CD8-positive, alpha-beta memory T cell (primary cell): ENCODE data around the gene NTM. TPM values are rescaled to one million over a fixed set of nuclear protein-coding genes. Genes with fewer than 3 reads are reported as not detected.

Experiments
- CTCF ChIA-PET: fragments of 350-600 bp; sonication (Branson Sonifier 250); formaldehyde crosslinking; loops from one replicate; lab custom pipeline; 2021; ENCODE audit warnings: antibody characterized with exemption; lab: Charles Lee
- POLR2A ChIA-PET: fragments of 350-600 bp; sonication (Branson Sonifier 250); formaldehyde crosslinking; loops from one replicate; lab custom pipeline; 2021; ENCODE audit warnings: antibody characterized with exemption; lab: Charles Lee
- DNase-seq, 5 donors: peaks; one replicate each; pipeline versions ENCODE4 v3.0.0 to v3.0.0-alpha.2; 2020 to 2022; ENCODE audit warnings: mixed read lengths in 1 of 5
- H3K27ac ChIP-seq: one replicate; pipeline ENCODE4 v1.7.0; 2013; ENCODE audit warnings: low read depth, mild to moderate bottlenecking, low read length, moderate library complexity
- H3K27me3 ChIP-seq: 2 replicates; pipeline ENCODE4 v1.7.0; 2013; ENCODE audit warnings: low read length, mild to moderate bottlenecking; ENCODE audit not compliant: insufficient read depth, poor library complexity, severe bottlenecking
- H3K36me3 ChIP-seq: 2 replicates; pipeline ENCODE4 v1.7.0; 2013; ENCODE audit warnings: mild to moderate bottlenecking, low read length, moderate library complexity; ENCODE audit not compliant: insufficient read depth
- H3K4me1 ChIP-seq: 2 replicates; pipeline ENCODE4 v1.7.0; 2013; ENCODE audit warnings: mild to moderate bottlenecking, low read length, moderate library complexity; ENCODE audit not compliant: insufficient read depth
- H3K4me3 ChIP-seq: 2 replicates; pipeline ENCODE4 v1.7.0; 2013; ENCODE audit warnings: mild to moderate bottlenecking, low read length
- H3K9me3 ChIP-seq: 2 replicates; pipeline ENCODE4 v1.7.0; 2013; ENCODE audit warnings: mild to moderate bottlenecking, low read length
- H3K27ac Mint-ChIP-seq, 8 donors: one replicate each; pipeline ENCODE4 v1.8.0; 2020 to 2021; ENCODE audit warnings: mixed read lengths in 8 of 8, mild to moderate bottlenecking in 6 of 8, inconsistent platforms in 3 of 8, moderate library complexity in 3 of 8
- H3K27me3 Mint-ChIP-seq, 2 donors: one replicate each; pipeline ENCODE4 v1.8.0; 2020 to 2021; ENCODE audit warnings: mixed read lengths in 2 of 2, mild to moderate bottlenecking in 1 of 2, moderate library complexity in 1 of 2
- H3K36me3 Mint-ChIP-seq, 3 donors: one replicate each; pipeline ENCODE4 v1.8.0; 2020 to 2021; ENCODE audit warnings: mixed read lengths in 3 of 3, inconsistent platforms in 1 of 3, mild to moderate bottlenecking in 1 of 3
- H3K4me1 Mint-ChIP-seq, 3 donors: one replicate each; pipeline ENCODE4 v1.8.0; 2020 to 2021; ENCODE audit warnings: mixed read lengths in 3 of 3, inconsistent platforms in 1 of 3, mild to moderate bottlenecking in 1 of 3
- H3K4me3 Mint-ChIP-seq, 7 donors: one replicate each; pipeline ENCODE4 v1.8.0; 2020 to 2021; ENCODE audit warnings: mixed read lengths in 7 of 7, mild to moderate bottlenecking in 6 of 7, moderate library complexity in 4 of 7, inconsistent platforms in 2 of 7
- H3K9me3 Mint-ChIP-seq, 5 donors: one replicate each; pipeline ENCODE4 v1.8.0; 2020 to 2022; ENCODE audit warnings: mixed read lengths in 5 of 5, mild to moderate bottlenecking in 3 of 5, moderate library complexity in 2 of 5, inconsistent platforms in 1 of 5
- polyA plus RNA-seq: library from polyadenylated mRNA; unstranded; fragments of 300-500 nt; fragmentation: Illumina TruSeq; gene quantifications from one replicate; pipeline ENCODE4 v1.2.3, GENCODE V29; 2021
- total RNA-seq, 2 experiments: library from RNA; stranded (reverse); gene quantifications; one replicate each; pipeline ENCODE4 v1.2.3, GENCODE V29; 2021

Gene NTM
- total and polyA plus RNA-seq, 3 experiments from 2014 or later, result not detected

- ChIA-PET CTCF (no interaction called here), POLR2A (no interaction called here)
- H3K36me3 Mint-ChIP-seq, result no peaks in the 10 kb centered on the region
- H3K4me1 Mint-ChIP-seq, result no peaks in the 10 kb centered on the region
- no peaks in the 10 kb centered on the region for H3K27me3 Mint-ChIP-seq
- Histone ChIP-seq H3K4me3 (no peak overlapping the region), H3K4me1 (no peaks in the 10 kb centered on the region), H3K27me3 (no peaks in the 10 kb centered on the region), H3K36me3 (no peaks in the 10 kb centered on the region), H3K9me3 (no peaks in the 10 kb centered on the region), H3K27ac (no peak overlapping the region)
- DNase-seq, result no peak
- H3K9me3 Mint-ChIP-seq, result peaks cover 0 to 17% (median 0%) of the 10 kb centered on the region in 5 donors
- H3K4me3 Mint-ChIP-seq, result no peak overlapping the region
- H3K27ac Mint-ChIP-seq, result no peak overlapping the region
These were observed 798.0 kb downstream of the NTM start for GRCh38 chr11:132168344-132168981.

- H3K9me3 Mint-ChIP-seq, result peaks cover 0 to 21% (median 3%) of the 10 kb centered on the region in 5 donors
- ChIA-PET POLR2A (no interaction called here), CTCF (no interaction called here)
- H3K27me3 Mint-ChIP-seq, result peaks cover 0 to 3% of the 10 kb centered on the region in 2 donors
- no peak overlapping the region for H3K27ac ChIP-seq
- no peaks in the 10 kb centered on the region for H3K4me1 ChIP-seq
- DNase-seq, result no peak
- no peaks in the 10 kb centered on the region for H3K36me3 ChIP-seq
- no peak overlapping the region for H3K27ac Mint-ChIP-seq
- no peaks in the 10 kb centered on the region for H3K36me3 Mint-ChIP-seq
- no peaks in the 10 kb centered on the region for H3K27me3 ChIP-seq
- H3K4me1 Mint-ChIP-seq, result no peaks in the 10 kb centered on the region
- no peak overlapping the region for H3K4me3 ChIP-seq
- no peak overlapping the region for H3K4me3 Mint-ChIP-seq
- no peaks in the 10 kb centered on the region for H3K9me3 ChIP-seq
These were observed 800.6 kb downstream of the NTM start for GRCh38 chr11:132171031-132171430.

GRCh38 chr11:132174362-132175255, 804.2 kb downstream of the NTM start:
- no peak for DNase-seq
- H3K27ac ChIP-seq, result no peak overlapping the region
- H3K36me3 ChIP-seq, result no peaks in the 10 kb centered on the region
- Mint-ChIP-seq H3K4me1 (no peaks in the 10 kb centered on the region), H3K27me3 (peaks cover 0 to 3% of the 10 kb centered on the region in 2 donors), H3K27ac (no peak overlapping the region), H3K36me3 (no peaks in the 10 kb centered on the region), H3K4me3 (no peak overlapping the region), H3K9me3 (peaks cover 0 to 11% (median 2%) of the 10 kb centered on the region in 5 donors)
- ChIA-PET POLR2A (no interaction called here), CTCF (no interaction called here)
- no peaks in the 10 kb centered on the region for H3K9me3 ChIP-seq
- no peak overlapping the region for H3K4me3 ChIP-seq
- no peaks in the 10 kb centered on the region for H3K4me1 ChIP-seq
- no peaks in the 10 kb centered on the region for H3K27me3 ChIP-seq

GRCh38 chr11:132177106-132177505, 806.7 kb downstream of the NTM start:
- no peaks in the 10 kb centered on the region for H3K4me1 Mint-ChIP-seq
- H3K36me3 Mint-ChIP-seq, result no peaks in the 10 kb centered on the region
- no peak for DNase-seq
- peaks cover 0 to 3% of the 10 kb centered on the region in 2 donors for H3K27me3 Mint-ChIP-seq
- H3K27ac ChIP-seq, result no peak overlapping the region
- CTCF ChIA-PET, result no interaction called here
- H3K9me3 Mint-ChIP-seq, result peaks cover 0 to 9% (median 2%) of the 10 kb centered on the region in 5 donors
- H3K4me1 ChIP-seq, result no peaks in the 10 kb centered on the region
- no peaks in the 10 kb centered on the region for H3K27me3 ChIP-seq
- H3K27ac Mint-ChIP-seq, result no peak overlapping the region
- H3K4me3 Mint-ChIP-seq, result no peak overlapping the region
- no peaks in the 10 kb centered on the region for H3K36me3 ChIP-seq
- POLR2A ChIA-PET, result no interaction called here
- no peaks in the 10 kb centered on the region for H3K9me3 ChIP-seq
- H3K4me3 ChIP-seq, result no peak overlapping the region

- Histone ChIP-seq H3K4me3 (no peak overlapping the region), H3K4me1 (no peaks in the 10 kb centered on the region), H3K27me3 (no peaks in the 10 kb centered on the region), H3K9me3 (no peaks in the 10 kb centered on the region), H3K27ac (no peak overlapping the region), H3K36me3 (no peaks in the 10 kb centered on the region)
- Mint-ChIP-seq H3K4me1 (no peaks in the 10 kb centered on the region), H3K9me3 (peaks cover 0 to 11% (median 2%) of the 10 kb centered on the region in 5 donors), H3K36me3 (no peaks in the 10 kb centered on the region), H3K27ac (no peak overlapping the region), H3K27me3 (no peaks in the 10 kb centered on the region), H3K4me3 (no peak overlapping the region)
- ChIA-PET POLR2A (no interaction called here), CTCF (no interaction called here)
- DNase-seq, result no peak
These were observed 813.7 kb downstream of the NTM start for GRCh38 chr11:132184079-132184478.

- no peak overlapping the region for H3K4me3 Mint-ChIP-seq
- POLR2A ChIA-PET, result no interaction called here
- peaks cover 0 to 16% (median 6%) of the 10 kb centered on the region in 5 donors for H3K9me3 Mint-ChIP-seq
- H3K4me1 Mint-ChIP-seq, result no peaks in the 10 kb centered on the region
- CTCF ChIA-PET, result no interaction called here
- H3K4me1 ChIP-seq, result no peaks in the 10 kb centered on the region
- H3K27me3 ChIP-seq, result no peaks in the 10 kb centered on the region
- no peaks in the 10 kb centered on the region for H3K27me3 Mint-ChIP-seq
- H3K27ac ChIP-seq, result no peak overlapping the region
- no peak for DNase-seq
- no peaks in the 10 kb centered on the region for H3K36me3 Mint-ChIP-seq
- H3K9me3 ChIP-seq, result no peaks in the 10 kb centered on the region
- no peak overlapping the region for H3K27ac Mint-ChIP-seq
- H3K36me3 ChIP-seq, result no peaks in the 10 kb centered on the region
- H3K4me3 ChIP-seq, result no peak overlapping the region
These were observed 815.5 kb downstream of the NTM start for GRCh38 chr11:132185726-132186592.

- Mint-ChIP-seq H3K4me1 (no peaks in the 10 kb centered on the region), H3K27ac (no peak overlapping the region), H3K4me3 (no peak overlapping the region), H3K27me3 (no peaks in the 10 kb centered on the region), H3K36me3 (no peaks in the 10 kb centered on the region), H3K9me3 (peaks cover 0 to 14% (median 6%) of the 10 kb centered on the region in 5 donors)
- POLR2A ChIA-PET, result no interaction called here
- no peak for DNase-seq
- Histone ChIP-seq H3K27me3 (no peaks in the 10 kb centered on the region), H3K4me1 (no peaks in the 10 kb centered on the region), H3K9me3 (no peaks in the 10 kb centered on the region), H3K27ac (no peak overlapping the region), H3K36me3 (no peaks in the 10 kb centered on the region), H3K4me3 (no peak overlapping the region)
- CTCF ChIA-PET, result no interaction called here
These were observed 816.3 kb downstream of the NTM start for GRCh38 chr11:132186699-132187098.
